GM21576 (cell line): Measurements from ENCODE around the gene ADGRV1.
"Not testable (repeated sequence)": the region's sequence is repeated elsewhere in the genome, so short reads cannot be mapped to it uniquely, and the experiment has no call there.

ENCODE experiments used
- ATAC-seq: cut with Tn5 transposase; IDR thresholded peaks from one replicate; pipeline ENCODE4 v1.9.1; 2021; ENCODE audit warnings: mild to moderate bottlenecking, moderate library complexity; ENCODE audit not compliant: unreplicated experiment

The ADGRV1 gene

GRCh38 chr5:90967851-90968250 is 409.3 kb downstream of the ADGRV1 start:
- no peak for ATAC-seq

DNA sequence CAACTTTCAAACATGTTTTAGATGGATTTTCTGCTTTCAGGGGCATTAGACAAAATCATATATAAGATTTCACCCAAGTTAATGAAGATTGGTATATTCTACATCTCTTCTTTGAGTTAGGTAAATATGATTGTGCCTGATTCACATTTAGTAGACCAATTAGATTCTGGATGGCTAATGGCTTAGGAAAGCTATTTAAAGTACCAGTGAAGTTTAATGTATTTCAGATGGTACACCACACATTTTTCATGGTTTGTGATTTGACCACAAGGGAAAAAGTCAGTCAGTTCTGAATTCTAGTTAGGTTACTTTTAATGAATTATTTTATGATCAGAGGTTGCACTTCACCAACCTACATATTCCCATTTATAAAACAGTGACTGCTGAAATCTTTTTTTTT is 409.7 kb downstream of the ADGRV1 start:
- ATAC-seq: no peak

DNA sequence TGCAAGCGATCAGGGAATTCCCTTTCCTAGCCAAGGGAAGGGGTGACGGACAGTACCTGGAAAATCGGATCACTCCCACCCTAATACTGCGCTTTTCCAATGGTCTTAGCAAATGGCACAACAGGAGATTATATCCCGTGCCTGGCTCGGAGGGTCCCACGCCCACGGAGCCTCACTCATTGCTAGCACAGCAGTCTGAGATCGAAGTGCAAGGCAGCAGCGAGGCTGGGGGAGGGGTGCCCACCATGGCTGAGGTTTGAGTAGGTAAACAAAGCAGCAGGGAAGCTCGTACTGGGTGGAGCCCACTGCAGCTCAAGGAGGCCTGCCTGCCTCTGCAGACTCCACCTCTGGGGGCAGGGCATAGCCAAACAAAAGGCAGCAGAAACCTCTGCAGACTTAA is 411.3 kb downstream of the ADGRV1 start:
- ATAC-seq: not testable (repeated sequence)

DNA sequence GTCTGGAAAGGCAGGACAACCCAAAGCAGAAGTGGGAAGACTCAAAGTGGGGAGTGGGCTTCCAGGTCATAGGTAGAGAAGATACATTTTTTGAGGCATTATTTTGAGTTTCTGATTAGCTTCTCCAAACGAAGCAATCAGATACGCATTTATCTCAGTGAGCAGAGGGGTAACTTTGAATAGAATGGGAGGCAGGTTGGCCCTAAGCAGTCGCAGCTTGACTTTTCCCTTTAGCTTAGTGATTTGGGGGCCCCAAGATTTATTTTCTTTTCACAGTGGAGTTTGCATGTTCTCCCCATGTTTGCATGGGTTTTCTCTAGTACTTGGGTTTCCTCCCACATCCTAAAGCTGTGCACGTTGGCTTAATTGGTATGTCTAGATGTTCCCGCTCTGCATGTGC is 422.6 kb downstream of the ADGRV1 start:
- ATAC-seq: no peak

DNA sequence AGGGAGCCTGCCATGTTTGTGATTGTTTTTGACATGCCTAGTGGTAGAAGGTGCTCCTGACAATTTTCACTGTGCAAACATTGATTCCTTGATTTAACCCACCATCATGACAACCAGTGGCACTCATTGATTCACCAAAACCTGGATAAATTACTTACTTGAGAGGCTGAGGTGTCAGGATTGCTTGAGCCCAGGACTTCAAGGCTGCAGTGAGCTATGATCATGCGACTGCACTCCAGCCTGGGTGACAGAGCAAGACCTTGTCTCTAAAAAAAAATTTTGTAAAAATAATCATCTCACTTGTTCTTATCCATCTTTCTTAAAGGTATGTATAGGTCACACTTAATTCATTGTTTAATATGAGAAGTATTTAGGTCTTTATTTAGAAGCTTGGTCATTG is 423.2 kb downstream of the ADGRV1 start:
- ATAC-seq: no peak

DNA sequence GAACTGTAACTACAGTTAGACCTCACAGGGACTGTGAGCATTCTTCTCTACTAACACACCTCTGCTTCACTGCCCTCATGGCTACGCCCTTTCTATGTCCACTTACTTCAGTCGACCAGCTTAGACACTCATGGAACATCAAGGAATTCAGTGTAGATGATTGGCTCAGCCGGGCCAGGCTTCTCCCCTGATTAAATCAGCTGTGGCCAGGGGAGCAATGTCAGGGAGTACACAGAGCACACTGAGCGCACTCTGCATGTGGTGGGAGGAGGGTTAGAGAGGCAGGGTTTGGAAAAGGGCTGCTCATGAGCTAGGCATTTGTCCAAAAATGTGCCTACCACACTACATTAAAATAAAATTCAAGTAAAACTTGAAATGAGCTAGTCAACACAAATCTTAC is 424.0 kb downstream of the ADGRV1 start:
- no peak for ATAC-seq

- ATAC-seq: no peak
Observed at GRCh38 chr5:90983148-90983547, 424.6 kb downstream of the ADGRV1 start.

GRCh38 chr5:90983711-90984124 is 425.1 kb downstream of the ADGRV1 start:
- no peak for ATAC-seq

DNA sequence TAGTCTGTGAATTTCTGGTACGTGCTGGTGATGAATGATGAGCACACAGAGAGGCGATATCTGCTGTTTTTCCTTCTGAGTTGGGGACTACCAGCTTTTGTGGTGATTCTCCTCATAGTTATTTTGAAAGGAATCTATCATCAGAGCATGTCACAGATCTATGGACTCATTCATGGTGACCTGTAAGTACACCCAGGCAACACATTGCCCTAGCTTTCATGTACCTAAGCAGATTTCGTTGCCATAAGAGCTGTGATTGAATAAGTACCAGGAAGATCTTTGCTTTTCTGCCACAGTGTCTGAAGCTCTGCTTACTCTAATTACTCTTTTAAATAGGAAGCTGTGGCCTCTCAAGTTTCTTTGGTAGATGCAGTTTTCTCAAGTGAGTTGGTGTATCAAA is 426.7 kb downstream of the ADGRV1 start:
- ATAC-seq: no peak

DNA sequence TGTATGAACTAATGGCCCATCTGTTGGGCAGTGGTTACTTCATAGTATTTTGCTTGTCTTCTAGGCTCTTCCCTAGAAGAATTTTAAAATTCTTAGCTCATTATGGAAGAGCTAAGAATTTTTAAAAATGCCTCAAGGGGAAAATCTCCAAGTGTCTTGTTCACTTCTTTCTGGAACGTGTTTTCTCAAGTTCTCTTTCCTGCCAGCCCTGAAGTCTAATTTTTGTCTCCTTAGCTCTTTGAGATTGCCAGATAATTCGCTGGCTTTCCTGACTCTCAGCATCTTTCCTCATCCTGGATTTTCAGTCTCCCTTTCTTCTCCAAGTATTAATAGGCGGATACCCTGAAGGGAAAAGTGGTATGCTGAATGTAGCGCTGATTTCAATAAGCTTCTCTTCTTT is 429.1 kb downstream of the ADGRV1 start:
- ATAC-seq: no peak

- ATAC-seq: no peak
Observed at GRCh38 chr5:90991201-90991600, 432.6 kb downstream of the ADGRV1 start.

DNA sequence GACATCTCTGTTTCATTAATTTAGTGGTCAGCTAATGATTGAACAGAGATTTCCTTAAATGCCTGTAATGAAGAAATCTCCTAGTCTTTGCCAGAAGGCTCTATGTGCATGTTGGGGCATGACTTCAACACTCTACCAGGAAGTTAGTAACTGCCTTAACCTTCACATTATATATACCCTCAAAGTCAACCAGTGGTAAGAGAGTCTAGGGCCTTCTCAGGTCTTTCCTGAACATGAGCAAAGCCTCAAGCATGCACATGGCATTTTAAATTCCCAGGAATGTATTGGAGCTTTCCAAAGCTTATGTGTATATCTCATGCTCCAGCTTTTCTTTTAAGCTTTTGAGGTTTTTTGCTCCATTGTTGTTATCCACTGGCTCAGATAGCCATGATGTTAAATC is 436.2 kb downstream of the ADGRV1 start:
- ATAC-seq: no peak

- no peak for ATAC-seq
Observed at GRCh38 chr5:90996089-90996488, 437.5 kb downstream of the ADGRV1 start.

GRCh38 chr5:90997082-90997481 is 438.5 kb downstream of the ADGRV1 start:
- ATAC-seq: no peak

DNA sequence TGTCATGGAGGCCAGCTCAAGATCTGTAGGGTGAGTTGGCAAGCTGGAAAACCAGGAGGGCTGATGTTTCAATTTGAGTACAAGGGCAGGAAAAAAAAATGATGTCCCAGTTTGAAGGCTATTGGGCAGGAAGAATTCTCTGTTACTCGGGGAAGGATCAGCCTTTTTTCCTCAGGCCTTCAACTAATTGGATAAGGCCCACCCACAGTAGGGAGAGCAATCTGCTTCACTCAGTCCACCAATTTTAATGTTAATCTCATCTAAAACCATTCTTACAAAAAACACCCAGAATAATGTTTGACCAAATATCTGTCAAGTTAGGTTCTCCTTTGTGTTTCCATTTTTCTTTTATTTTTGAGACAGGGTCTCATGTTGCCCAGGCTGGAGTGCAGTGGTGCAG is 442.1 kb downstream of the ADGRV1 start:
- no peak for ATAC-seq

DNA sequence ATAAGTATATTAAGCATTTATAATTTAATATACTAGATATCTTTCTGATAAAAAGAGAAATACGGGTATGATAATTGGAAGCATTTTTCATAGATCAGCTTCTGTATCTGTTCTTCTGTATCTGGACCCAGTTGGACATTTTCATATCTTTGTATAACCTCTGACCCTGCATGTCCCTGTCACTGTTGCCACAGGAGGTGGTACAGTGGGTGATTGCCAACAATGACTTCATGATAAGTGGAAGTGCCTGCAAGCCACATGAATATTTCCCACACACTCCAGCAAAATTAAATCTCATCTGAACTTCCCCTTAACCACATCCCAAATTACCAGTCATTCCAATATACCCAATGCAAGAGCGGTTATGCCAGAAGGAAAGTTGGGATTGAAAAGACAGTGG is 448.1 kb downstream of the ADGRV1 start:
- no peak for ATAC-seq

- ATAC-seq: no peak
Observed at GRCh38 chr5:91007251-91007650, 448.7 kb downstream of the ADGRV1 start.

- no peak for ATAC-seq
Observed at GRCh38 chr5:91007780-91008402, 449.3 kb downstream of the ADGRV1 start.

GRCh38 chr5:91010090-91010489 is 451.5 kb downstream of the ADGRV1 start:
- ATAC-seq: no peak

- no peak for ATAC-seq
Observed at GRCh38 chr5:91011029-91011428, 452.4 kb downstream of the ADGRV1 start.

DNA sequence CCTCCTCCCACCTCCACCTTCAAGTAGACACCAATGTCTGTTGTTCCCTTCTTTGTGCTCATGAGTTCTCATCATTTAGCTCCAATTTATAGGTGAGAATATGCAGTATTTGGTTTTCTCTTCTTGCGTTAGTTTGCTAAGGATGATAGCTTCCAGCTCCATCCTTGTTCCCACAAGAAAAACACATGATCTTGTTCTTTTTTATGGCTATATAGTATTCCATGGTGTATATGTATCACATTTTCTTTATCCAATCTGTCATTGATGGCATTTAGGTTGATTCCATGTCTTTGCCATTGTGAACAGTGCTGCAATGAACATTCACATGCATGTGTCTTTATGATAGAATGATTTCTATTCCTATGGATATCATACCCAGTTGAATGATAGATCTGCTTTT is 454.3 kb downstream of the ADGRV1 start:
- not testable (repeated sequence) for ATAC-seq

DNA sequence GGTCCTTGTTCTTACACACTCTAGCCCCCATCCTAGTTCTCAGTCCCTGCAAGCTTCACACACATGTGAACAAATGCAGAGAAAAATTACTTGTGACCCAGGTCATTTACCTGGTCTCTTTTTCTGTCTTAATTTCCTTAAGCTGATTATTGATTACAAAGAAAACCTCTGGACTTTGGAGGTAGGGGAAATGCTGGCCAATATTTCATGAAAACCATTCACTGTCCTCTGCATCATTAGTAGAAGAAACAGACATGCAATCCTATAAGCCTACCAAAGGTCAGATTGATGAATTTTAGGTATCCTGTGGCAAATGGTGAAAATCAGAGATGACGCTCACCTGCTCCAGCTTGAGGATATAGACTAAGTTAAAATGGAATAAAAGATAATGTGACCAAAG is 457.7 kb downstream of the ADGRV1 start:
- ATAC-seq: no peak

- no peak for ATAC-seq
Observed at GRCh38 chr5:91016954-91017700, 458.5 kb downstream of the ADGRV1 start.
